HFFc6 (cell line): Measurements from ENCODE around the gene SLC19A1. TPM values are rescaled to one million over a fixed set of nuclear protein-coding genes. Genes with fewer than 3 reads are reported as not detected.

Source experiments
- DNase-seq: peaks from one replicate; pipeline ENCODE4 v3.0.0-alpha.2; 2018
- H3K27ac Mint-ChIP-seq: 2 replicates; pipeline ENCODE4 v1.8.0; 2020; ENCODE audit warnings: mild to moderate bottlenecking, mixed read lengths
- H3K27me3 Mint-ChIP-seq: 2 replicates; pipeline ENCODE4 v1.8.0; 2021; ENCODE audit warnings: mild to moderate bottlenecking, moderate library complexity, mixed read lengths; ENCODE audit not compliant: insufficient read depth
- H3K36me3 Mint-ChIP-seq: 2 replicates; pipeline ENCODE4 v1.8.0; 2021; ENCODE audit warnings: low read depth, mixed read lengths
- H3K4me1 Mint-ChIP-seq: 2 replicates; pipeline ENCODE4 v1.8.0; 2020; ENCODE audit warnings: low read depth, mixed read lengths
- H3K4me3 Mint-ChIP-seq: 2 replicates; pipeline ENCODE4 v1.8.0; 2020; ENCODE audit warnings: mild to moderate bottlenecking, moderate library complexity, mixed read lengths
- H3K9me3 Mint-ChIP-seq: 2 replicates; pipeline ENCODE4 v1.8.0; 2020; ENCODE audit warnings: mild to moderate bottlenecking, mixed read lengths
- CTCF ChIP-seq: fragments of 200-600 bp; sonication (generic); IDR thresholded peaks from 2 replicates; pipeline ENCODE4 v1.5.0; 2021; ENCODE audit warnings: antibody characterized with exemption, mild to moderate bottlenecking
- total RNA-seq, 6 experiments: library from RNA; stranded (reverse); fragmentation: NEBNext Ultra II Directional; extraction: Animal tissue kit (Norgen Biotek cat#: 25700); gene quantifications; 2 replicates in 1 of 6; 3 replicates in 5 of 6; pipeline ENCODE4 v1.2.3, GENCODE V29; 2021

Gene SLC19A1
- total RNA-seq, 6 experiments from 2014 or later = 12.3 to 15.9 (median 14.6) TPM

- no peaks in the 10 kb centered on the region for H3K9me3 Mint-ChIP-seq
- no peak for TF ChIP-seq CTCF
- peaks cover 4% of the 10 kb centered on the region for H3K27me3 Mint-ChIP-seq
- H3K4me3 Mint-ChIP-seq = no peak overlapping the region
- DNase-seq = no peak
- no peaks in the 10 kb centered on the region for H3K36me3 Mint-ChIP-seq
- peaks cover 11% of the 10 kb centered on the region for H3K4me1 Mint-ChIP-seq
- no peak overlapping the region for H3K27ac Mint-ChIP-seq
These were observed 4.7 kb upstream of the SLC19A1 start for GRCh38 chr21:45546636-45547544.

- peaks cover 4% of the 10 kb centered on the region for H3K27me3 Mint-ChIP-seq
- no peak overlapping the region for H3K4me3 Mint-ChIP-seq
- H3K27ac Mint-ChIP-seq = no peak overlapping the region
- no peaks in the 10 kb centered on the region for H3K9me3 Mint-ChIP-seq
- no peak for DNase-seq
- no peaks in the 10 kb centered on the region for H3K36me3 Mint-ChIP-seq
- TF ChIP-seq CTCF = no peak
- peaks cover under 1% of the 10 kb centered on the region for H3K4me1 Mint-ChIP-seq
These were observed 3.7 kb upstream of the SLC19A1 start for GRCh38 chr21:45545691-45546531.

GRCh38 chr21:45545236-45545570, 3.0 kb upstream of the SLC19A1 start:
- no peaks in the 10 kb centered on the region for H3K4me1 Mint-ChIP-seq
- H3K27me3 Mint-ChIP-seq = peaks cover 3% of the 10 kb centered on the region
- DNase-seq = no peak
- no peak for TF ChIP-seq CTCF
- H3K4me3 Mint-ChIP-seq = no peak overlapping the region
- H3K27ac Mint-ChIP-seq = no peak overlapping the region
- no peaks in the 10 kb centered on the region for H3K9me3 Mint-ChIP-seq
- no peaks in the 10 kb centered on the region for H3K36me3 Mint-ChIP-seq

GRCh38 chr21:45544449-45545235, 2.4 kb upstream of the SLC19A1 start:
- no peak for TF ChIP-seq CTCF
- Mint-ChIP-seq H3K4me1 (no peaks in the 10 kb centered on the region), H3K27me3 (peaks cover 3% of the 10 kb centered on the region), H3K27ac (no peak overlapping the region), H3K9me3 (no peaks in the 10 kb centered on the region), H3K36me3 (no peaks in the 10 kb centered on the region), H3K4me3 (no peak overlapping the region)
- DNase-seq = no peak

GRCh38 chr21:45543710-45544448, 1.6 kb upstream of the SLC19A1 start:
- Mint-ChIP-seq H3K4me3 (0 out of 2 replicates have a peak overlapping the region, but pooled peaks have one; percentile 41), H3K27me3 (peaks cover 3% of the 10 kb centered on the region), H3K27ac (no peak overlapping the region), H3K9me3 (no peaks in the 10 kb centered on the region), H3K36me3 (no peaks in the 10 kb centered on the region), H3K4me1 (no peaks in the 10 kb centered on the region)
- no peak for DNase-seq
- TF ChIP-seq CTCF = no peak
